Fibroblast of skin of abdomen (primary cell): ENCODE results near the gene RFC4.
A peak's percentile ranks its signal among the peaks of the same experiment; 100 is the strongest.
"Not testable (repeated sequence)": the region's sequence is repeated elsewhere in the genome, so short reads cannot be mapped to it uniquely, and the experiment has no call there.

ENCODE experiments used
- DNase-seq: peaks from one replicate; pipeline ENCODE4 v3.0.0-alpha.2; 2013

RFC4 gene

GRCh38 chr3:186824430-186825139, 18.3 kb upstream of the RFC4 start:
- DNase-seq: no peak

GRCh38 chr3:186823386-186823785, 17.1 kb upstream of the RFC4 start:
- DNase-seq: peak; percentile 47

DNA sequence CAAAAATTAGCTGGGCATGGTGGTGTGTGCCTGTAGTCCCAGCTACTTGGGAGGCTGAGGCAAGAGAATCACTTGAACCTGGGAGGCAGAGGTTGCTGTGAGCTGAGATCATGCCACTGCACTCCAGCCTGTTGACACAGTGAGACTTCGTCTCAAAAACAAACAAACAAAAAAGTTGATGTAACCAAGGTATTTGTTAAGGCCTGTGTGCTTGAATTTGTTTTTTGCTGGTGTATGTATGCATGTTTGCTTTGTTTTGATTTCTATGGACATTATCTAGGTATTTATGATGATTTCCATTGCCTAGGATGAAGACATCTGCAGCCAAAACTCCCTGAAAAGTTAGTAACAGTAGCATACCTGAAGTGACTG, 16.1 kb upstream of the RFC4 start:
- DNase-seq: not testable (repeated sequence)

- DNase-seq: peak; percentile 77
Observed at GRCh38 chr3:186821429-186822387, 15.4 kb upstream of the RFC4 start.

GRCh38 chr3:186818956-186819355, 12.7 kb upstream of the RFC4 start:
- no peak for DNase-seq

GRCh38 chr3:186818516-186818915, 12.2 kb upstream of the RFC4 start:
- no peak for DNase-seq

- DNase-seq: peak; percentile 82
Observed at GRCh38 chr3:186815435-186815834, 9.2 kb upstream of the RFC4 start.

- DNase-seq: peak; percentile 44
Observed at GRCh38 chr3:186814100-186814499, 7.8 kb upstream of the RFC4 start.

GRCh38 chr3:186811313-186811712, 5.0 kb upstream of the RFC4 start:
- DNase-seq: not testable (repeated sequence)

GRCh38 chr3:186810336-186810996, 4.2 kb upstream of the RFC4 start:
- DNase-seq: no peak

GRCh38 chr3:186807231-186807630, 949 bp upstream of the RFC4 start:
- no peak for DNase-seq

DNA sequence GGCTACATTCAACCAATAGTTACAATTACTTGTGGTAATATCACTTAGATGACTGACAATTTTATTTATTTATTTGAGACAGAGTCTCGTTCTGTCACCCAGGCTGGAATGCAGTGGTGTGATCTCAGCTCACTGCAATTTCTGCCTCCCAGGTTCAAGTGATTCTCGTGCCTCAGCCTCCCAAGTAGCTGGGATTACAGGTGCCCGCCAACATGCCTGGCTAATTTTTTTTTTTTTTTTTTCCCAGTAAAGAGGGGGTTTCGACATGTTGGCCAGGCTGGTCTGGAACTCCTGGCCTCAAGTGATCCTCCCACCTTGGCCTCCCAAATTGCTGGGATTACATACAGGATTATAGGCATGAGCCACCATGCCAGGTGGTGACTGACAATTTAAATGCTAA, 2.8 kb downstream of the RFC4 start:
- not testable (repeated sequence) for DNase-seq

DNA sequence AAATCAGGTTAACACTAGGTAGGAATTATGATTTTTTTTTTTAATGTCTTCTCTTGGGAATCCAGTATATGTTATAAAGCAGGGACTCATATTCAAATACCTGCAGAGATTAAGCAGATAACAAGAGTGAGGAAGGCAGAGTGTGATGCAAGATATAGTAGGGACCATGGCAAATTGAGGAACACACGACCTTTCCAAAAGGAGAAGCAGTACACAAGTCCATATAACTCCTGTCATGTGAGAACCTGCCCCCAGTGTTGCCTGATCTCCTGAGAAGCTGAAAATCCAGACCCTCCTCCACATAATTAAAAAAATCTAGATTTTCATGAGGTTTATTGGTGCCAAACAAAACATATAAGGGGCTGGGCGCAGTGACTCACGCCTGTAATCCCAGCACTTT, 3.6 kb downstream of the RFC4 start:
- DNase-seq: no peak

- DNase-seq: no peak
Observed at GRCh38 chr3:186800285-186800684, 6.0 kb downstream of the RFC4 start.

GRCh38 chr3:186798239-186798874, 7.9 kb downstream of the RFC4 start:
- DNase-seq: no peak

- peak; percentile 33 for DNase-seq
Observed at GRCh38 chr3:186790261-186790981, 15.9 kb downstream of the RFC4 start.

DNA sequence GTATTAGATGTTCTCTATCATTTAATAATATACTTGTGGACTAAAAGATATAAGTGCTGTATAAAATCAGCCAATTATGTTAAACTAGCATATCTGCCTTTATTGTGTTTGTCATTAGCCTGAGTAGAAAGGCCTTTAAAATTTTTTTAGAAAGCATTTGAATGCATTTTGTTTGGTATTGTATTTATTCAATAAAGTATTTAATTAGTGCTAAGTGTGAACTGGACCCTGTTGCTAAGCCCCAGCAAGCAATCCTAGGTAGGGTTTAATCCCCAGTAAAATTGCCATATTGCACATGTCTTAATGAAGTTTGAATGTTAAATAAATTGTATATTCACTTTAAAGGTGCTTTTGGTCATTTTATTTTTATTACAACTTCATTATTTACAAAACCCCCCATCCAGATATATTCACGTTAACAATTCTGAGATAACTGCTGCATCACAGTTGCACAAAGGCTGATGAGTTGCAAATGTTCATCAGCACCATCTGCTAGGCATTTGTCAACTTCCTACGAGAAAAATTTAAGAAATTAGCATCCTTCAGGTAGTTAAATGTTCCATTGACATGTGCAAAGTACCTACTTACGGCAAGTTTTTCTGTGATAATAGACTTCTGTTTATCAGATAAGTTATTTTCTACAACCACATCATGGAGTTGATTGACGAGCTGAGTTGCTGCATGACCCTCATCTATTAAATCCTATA, 16.6 kb downstream of the RFC4 start:
- DNase-seq: no peak

DNA sequence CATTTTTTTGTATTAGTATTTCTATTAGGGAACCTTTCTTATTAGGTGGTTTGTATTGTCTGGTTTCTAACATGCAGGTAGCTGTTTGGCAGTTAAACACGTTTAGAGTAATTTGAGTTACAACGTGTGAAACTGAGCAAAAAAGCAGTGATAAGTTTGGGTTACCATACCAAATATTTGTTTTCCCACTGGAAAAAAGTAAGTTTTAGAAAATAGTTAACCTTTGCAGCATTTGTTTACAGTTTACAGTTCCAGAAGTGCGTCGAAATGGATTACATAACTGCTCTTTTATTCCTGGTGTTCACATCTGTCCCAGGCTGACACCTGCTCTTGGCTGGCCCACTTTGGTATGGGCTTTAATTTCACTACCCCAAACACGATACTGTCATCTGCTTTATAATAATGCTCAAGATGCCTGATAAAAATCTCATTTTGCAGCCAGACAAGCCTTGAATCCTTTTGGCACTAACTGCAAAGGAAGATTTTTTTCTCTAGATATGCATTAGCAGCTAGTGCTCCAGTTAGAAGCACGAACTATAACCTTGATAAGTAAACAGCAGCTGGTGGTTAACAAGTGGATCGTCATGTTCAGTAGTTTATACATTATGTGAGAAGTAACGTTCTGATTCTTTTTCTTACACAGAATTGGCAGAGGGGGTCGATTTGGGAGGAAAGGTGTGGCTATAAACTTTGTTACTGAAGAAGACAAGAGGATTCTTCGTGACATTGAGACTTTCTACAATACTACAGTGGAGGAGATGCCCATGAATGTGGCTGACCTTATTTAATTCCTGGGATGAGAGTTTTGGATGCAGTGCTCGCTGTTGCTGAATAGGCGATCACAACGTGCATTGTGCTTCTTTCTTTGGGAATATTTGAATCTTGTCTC, 17.6 kb downstream of the RFC4 start:
- DNase-seq: no peak

DNA sequence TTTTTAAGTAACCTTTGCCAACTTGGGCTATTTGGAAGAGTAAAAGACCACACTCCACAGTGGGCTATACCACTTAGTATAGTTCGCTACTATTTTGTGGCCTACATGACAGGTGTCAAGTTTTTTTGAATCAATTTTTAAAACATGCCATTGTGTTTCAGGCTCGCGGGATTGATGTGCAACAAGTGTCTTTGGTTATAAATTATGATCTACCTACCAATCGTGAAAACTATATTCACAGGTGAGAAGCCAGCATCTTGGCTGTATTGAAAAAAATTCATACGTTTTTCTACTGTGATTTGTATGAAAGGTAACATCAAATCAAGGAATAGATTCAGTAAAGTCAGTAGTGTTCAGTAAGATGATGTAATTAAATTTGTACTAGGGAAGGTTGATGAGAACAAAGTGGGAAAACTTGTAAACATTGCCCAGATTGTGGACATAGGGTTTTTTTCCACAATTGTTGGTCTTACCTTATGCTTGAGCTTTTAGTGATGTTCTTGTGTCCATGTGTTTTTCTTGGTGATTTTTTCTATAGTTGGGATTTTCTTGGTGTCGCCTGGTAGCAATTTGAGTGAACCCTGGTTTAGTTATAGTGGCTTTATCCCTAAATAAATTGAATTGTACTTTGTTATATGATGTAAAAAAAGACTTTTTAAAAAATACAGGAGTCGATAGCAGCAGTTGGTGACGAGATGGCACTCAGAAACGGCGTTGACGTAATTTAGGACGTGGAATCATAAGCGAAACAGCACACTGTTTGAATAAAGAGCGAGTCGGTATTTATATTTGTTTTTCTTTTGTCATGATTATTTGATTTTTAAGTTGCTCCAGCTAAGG, 18.4 kb downstream of the RFC4 start:
- DNase-seq: no peak
